Gastroesophageal sphincter (tissue), 4 donors: Measurements from ENCODE around the gene FLT3. TPM values are rescaled to one million over a fixed set of nuclear protein-coding genes. Genes with fewer than 3 reads are reported as not detected.
A peak's percentile ranks its signal among the peaks of the same experiment; 100 is the strongest.

Experiments used
- ATAC-seq: fragments of 150-250 bp; one replicate; pipeline ENCODE4 v1.9.1; 2016; ENCODE audit warnings: mild to moderate bottlenecking, moderate library complexity
- H3K27ac ChIP-seq, 4 donors: fragments of 200-600 bp; sonication (generic) in 3 of 4; 1 replicate in 3 of 4; 2 replicates in 1 of 4; pipeline ENCODE4 v1.5.1; 2016 to 2019
- H3K27me3 ChIP-seq: fragments of 200-600 bp; sonication (generic); one replicate; pipeline ENCODE4 v1.5.1; 2019
- H3K36me3 ChIP-seq, 2 donors: fragments of 200-600 bp; sonication (generic); one replicate each; pipeline ENCODE4 v1.5.1; 2019; ENCODE audit warnings: control low read depth in 1 of 2
- H3K4me1 ChIP-seq, 3 donors: fragments of 200-600 bp; sonication (generic); 1 replicate in 2 of 3; 2 replicates in 1 of 3; pipeline ENCODE4 v1.5.1; 2016 to 2019; ENCODE audit warnings: control low read depth in 2 of 3
- H3K4me3 ChIP-seq, 2 donors: fragments of 200-600 bp; sonication (generic); one replicate each; pipeline ENCODE4 v1.5.1; 2019; ENCODE audit warnings: mild to moderate bottlenecking in 1 of 2, moderate library complexity in 1 of 2
- H3K9me3 ChIP-seq, 3 donors: fragments of 200-600 bp; sonication (generic); one replicate each; pipeline ENCODE4 v1.5.1; 2017 to 2019; ENCODE audit warnings: control low read depth in 2 of 3
- EP300 ChIP-seq: sonication (generic); formaldehyde crosslinking; IDR thresholded peaks from one replicate; pipeline ENCODE4 v1.6.1; 2017; ENCODE audit warnings: antibody characterized with exemption, mild to moderate bottlenecking
- POLR2A ChIP-seq, 2 donors: fragments of 450-650 bp; IDR thresholded peaks; one replicate each; pipeline ENCODE4 v1.6.1; 2017; ENCODE audit warnings: antibody characterized with exemption in 2 of 2, mild to moderate bottlenecking in 2 of 2, moderate library complexity in 1 of 2
- POLR2AphosphoS5 ChIP-seq: sonication (generic); formaldehyde crosslinking; IDR thresholded peaks from one replicate; pipeline ENCODE4 v1.6.1; 2017; ENCODE audit warnings: antibody characterized with exemption
- WGBS, 2 donors: methylation state at CpG; one replicate each; pipeline ENCODE4 v1.1.5; 2018; ENCODE audit warnings: low coverage in 1 of 2; 5-methylcytosine and 5-hydroxymethylcytosine counted together
- total RNA-seq, 4 donors: library from RNA; depleted of rRNA; stranded (reverse); fragments of >200 nt; gene quantifications; one replicate each; pipeline ENCODE4 v1.1.0, GENCODE V29; 2016
- TF ChIP-seq, protein P1 (sequence below), 4 experiments: fragments of 200-600 bp in 2 of 4; fragments of 450-650 bp in 2 of 4; sonication (generic) in 1 of 4; IDR thresholded peaks; one replicate each; pipeline ENCODE4 v1.5.1; 2017 to 2019; ENCODE audit warnings: antibody characterized with exemption in 4 of 4, mild to moderate bottlenecking in 2 of 4, moderate library complexity in 2 of 4

Gene FLT3
- total RNA-seq, 4 donors from 2014 or later = 0.46 to 1.1 (median 0.62) TPM

DNA sequence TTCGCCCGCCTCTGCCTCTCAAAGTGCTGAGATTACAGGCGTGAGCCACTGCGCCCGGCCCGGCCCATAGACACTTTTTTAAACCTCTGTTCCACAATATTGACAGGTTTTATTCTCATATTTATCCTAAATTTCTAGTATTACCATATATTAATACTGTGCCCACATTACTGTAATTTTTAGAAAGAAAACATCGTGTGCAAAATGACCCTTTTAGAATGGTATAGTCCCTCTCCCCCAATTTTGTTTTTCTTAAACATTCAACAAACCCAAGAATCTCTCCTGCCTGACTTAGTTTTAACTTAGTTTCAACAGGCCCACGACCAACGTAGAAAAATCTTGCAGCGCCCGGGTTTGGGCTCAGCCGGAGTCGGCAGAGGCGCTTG, 140.4 kb downstream of the FLT3 start:
- 8 to 12% methylated on average over 9 to 12 of the region's 14 CpGs for WGBS, 2 donors

DNA sequence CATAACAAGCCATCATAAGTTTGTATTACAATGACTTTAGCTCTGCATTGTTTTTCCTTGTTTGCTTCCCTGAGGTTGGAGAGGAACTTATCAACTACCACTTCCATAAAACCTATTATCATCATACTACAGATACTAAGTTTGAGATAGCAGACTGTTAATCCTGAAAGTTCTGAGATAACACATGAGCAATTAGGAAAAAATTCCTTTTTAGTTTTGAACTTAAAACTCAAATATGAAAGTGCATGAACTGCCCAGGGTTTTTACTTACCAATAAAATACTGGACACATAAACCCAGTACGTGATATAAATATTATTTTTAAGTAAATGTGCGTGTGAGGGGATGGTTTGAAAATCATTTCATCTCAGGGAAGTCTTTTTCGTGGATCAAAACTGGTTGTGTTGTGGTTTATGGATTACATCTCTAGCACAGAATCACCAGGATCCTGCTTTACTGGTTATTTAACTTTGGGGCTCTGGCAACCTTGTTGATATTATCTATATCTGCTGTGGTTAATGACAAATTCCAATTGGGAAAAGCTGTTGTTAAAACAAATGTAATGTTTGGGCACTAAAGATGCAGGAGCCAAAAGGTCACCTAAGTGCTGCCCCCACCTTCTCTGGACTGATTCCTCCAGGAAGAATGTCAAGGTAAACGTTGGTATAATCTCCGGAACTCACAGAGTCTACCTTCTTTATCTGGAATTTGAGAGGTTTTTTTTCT, 143.6 kb downstream of the FLT3 start:
- Histone ChIP-seq H3K4me1 (peaks cover 0 to 42% (median 24%) of the 10 kb centered on the region in 3 donors), H3K36me3 (no peaks in the 10 kb centered on the region), H3K9me3 (no peaks in the 10 kb centered on the region), H3K27me3 (peaks cover 94% of the 10 kb centered on the region), H3K27ac (no peak overlapping the region), H3K4me3 (no peak overlapping the region)
- TF ChIP-seq EP300 (no peak), POLR2A (IDR thresholded peaks at IDR 0.05) (no peak), POLR2AphosphoS5 (no peak)
- TF ChIP-seq, protein P1, sequence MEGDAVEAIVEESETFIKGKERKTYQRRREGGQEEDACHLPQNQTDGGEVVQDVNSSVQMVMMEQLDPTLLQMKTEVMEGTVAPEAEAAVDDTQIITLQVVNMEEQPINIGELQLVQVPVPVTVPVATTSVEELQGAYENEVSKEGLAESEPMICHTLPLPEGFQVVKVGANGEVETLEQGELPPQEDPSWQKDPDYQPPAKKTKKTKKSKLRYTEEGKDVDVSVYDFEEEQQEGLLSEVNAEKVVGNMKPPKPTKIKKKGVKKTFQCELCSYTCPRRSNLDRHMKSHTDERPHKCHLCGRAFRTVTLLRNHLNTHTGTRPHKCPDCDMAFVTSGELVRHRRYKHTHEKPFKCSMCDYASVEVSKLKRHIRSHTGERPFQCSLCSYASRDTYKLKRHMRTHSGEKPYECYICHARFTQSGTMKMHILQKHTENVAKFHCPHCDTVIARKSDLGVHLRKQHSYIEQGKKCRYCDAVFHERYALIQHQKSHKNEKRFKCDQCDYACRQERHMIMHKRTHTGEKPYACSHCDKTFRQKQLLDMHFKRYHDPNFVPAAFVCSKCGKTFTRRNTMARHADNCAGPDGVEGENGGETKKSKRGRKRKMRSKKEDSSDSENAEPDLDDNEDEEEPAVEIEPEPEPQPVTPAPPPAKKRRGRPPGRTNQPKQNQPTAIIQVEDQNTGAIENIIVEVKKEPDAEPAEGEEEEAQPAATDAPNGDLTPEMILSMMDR (IDR thresholded peaks at IDR 0.05) = no peak
- WGBS, 2 donors = 15 to 18% methylated on average over 4 to 5 of the region's 5 CpGs
- no peak for ATAC-seq

More for the DNA sequence above, 140.4 kb downstream of the FLT3 start:
- no peak overlapping the region for H3K27ac ChIP-seq
- peaks cover 100% of the 10 kb centered on the region for H3K27me3 ChIP-seq
- H3K36me3 ChIP-seq = no peaks in the 10 kb centered on the region
- H3K4me1 ChIP-seq = peaks cover 0 to 24% (median 13%) of the 10 kb centered on the region in 3 donors
- H3K9me3 ChIP-seq = no peaks in the 10 kb centered on the region
- TF ChIP-seq POLR2A (IDR thresholded peaks at IDR 0.05) (no peak), EP300 (no peak), POLR2AphosphoS5 (no peak)
- TF ChIP-seq, protein P1 (IDR thresholded peaks at IDR 0.05) = no peak
- H3K4me3 ChIP-seq = peak overlapping the region in 1 of 2 donors; percentile 42
- ATAC-seq = no peak

DNA sequence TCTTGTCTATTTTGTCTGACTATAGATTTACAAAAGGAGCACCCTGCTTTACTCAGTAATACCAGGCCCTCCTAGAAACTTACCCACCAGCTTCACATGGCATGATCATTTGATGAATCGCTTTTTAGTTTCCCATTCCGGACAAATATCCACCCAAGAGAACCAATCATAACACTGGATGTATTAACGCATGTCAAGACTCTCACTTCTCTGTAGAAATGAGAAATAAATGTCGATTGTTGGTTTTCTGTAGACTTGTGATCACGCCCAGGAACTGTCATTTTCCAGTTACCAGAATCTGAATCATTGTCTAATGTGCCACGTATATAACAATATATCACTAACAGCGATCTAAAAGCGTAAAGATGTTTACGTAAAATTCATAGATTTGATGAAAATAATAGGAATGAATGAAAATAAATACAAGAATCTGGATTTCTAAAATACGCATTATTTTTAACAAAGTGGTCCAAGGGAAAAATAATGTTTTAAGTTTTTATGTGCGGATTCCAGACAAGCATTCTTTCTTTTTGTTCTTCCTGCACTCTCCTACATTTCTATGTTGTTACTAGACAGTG, 145.3 kb downstream of the FLT3 start:
- no peak overlapping the region for H3K4me3 ChIP-seq
- H3K27me3 ChIP-seq = peaks cover 94% of the 10 kb centered on the region
- WGBS, 2 donors = 29 to 30% methylated on average over 11 of the region's 11 CpGs
- ATAC-seq = no peak
- no peak overlapping the region for H3K27ac ChIP-seq
- H3K36me3 ChIP-seq = no peaks in the 10 kb centered on the region
- H3K9me3 ChIP-seq = no peaks in the 10 kb centered on the region
- peaks cover 0 to 27% (median 13%) of the 10 kb centered on the region in 3 donors for H3K4me1 ChIP-seq
- TF ChIP-seq POLR2A (IDR thresholded peaks at IDR 0.05) = no peak
- TF ChIP-seq, protein P1 (IDR thresholded peaks at IDR 0.05) = no peak
- TF ChIP-seq POLR2AphosphoS5 = no peak
- TF ChIP-seq EP300 = no peak

DNA sequence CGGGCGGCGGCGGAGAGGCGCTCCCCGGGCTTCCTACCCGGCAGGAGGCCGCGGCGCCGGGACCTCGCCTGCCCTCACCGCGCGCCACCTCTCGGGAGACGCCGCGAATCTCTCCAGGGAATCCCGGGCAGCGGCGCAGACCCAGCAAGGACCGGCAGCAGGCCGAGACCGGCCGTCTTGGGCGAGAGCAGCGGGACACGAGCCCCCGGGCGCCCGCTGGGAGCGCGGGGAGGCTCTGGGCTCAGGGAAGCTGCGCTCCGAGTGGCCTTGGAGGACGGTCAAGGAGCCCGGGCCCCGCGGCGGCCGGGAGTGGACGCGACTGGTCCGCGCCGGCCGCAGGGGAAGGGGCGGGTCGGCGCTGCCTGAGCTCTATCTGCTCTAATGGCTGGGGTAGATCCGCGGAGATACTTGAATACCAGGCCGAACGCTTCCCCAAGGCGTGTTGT, 145.9 kb downstream of the FLT3 start:
- 5% methylated on average over 15 of the region's 56 CpGs; no CpG with 5 or more reads in 1 of the 2 donors for WGBS, 2 donors
- Histone ChIP-seq H3K36me3 (no peaks in the 10 kb centered on the region), H3K27ac (no peak overlapping the region), H3K4me3 (peak overlapping the region in 1 of 2 donors; percentile 49), H3K4me1 (peaks cover 0 to 20% (median 11%) of the 10 kb centered on the region in 3 donors), H3K9me3 (no peaks in the 10 kb centered on the region), H3K27me3 (peaks cover 94% of the 10 kb centered on the region)
- peak; percentile 50 for ATAC-seq
- no peak for TF ChIP-seq POLR2A (IDR thresholded peaks at IDR 0.05)
- TF ChIP-seq, protein P1 (IDR thresholded peaks at IDR 0.05) = no peak
- TF ChIP-seq POLR2AphosphoS5 = no peak
